ENCODE measurements around the gene ABHD10.
A peak's percentile ranks its signal among the peaks of the same experiment; 100 is the strongest.

The ABHD10 gene

GRCh38 chr3:112000367-112000771 is 21.5 kb downstream of the ABHD10 start:
- Histone ChIP-seq H3K4me3 (ENCODE audit: low read length) (no peak overlapping the region), H3K4me2 (ENCODE audit: low read depth, low read length) (peak overlapping the region; percentile 97; the same call in 1 of the 2 replicates), H3K4me1 (ENCODE audit: low read length) (no peaks in the 10 kb centered on the region)

GRCh38 chr3:112000966-112001365 is 22.1 kb downstream of the ABHD10 start:
- Histone ChIP-seq H3K4me3 (ENCODE audit: low read length) (no peak overlapping the region), H3K27ac (ENCODE audit: low read length) (no peak overlapping the region)

More at GRCh38 chr3:112000367-112000771, 21.5 kb downstream of the ABHD10 start:
- Histone ChIP-seq H3K27ac (ENCODE audit: low read length) (no peak overlapping the region), H3K9ac (ENCODE audit: low read length) (no peak overlapping the region), H3K9me3 (replicated peaks; ENCODE audit: insufficient read depth, low read length) (no peaks in the 10 kb centered on the region), H3K36me3 (replicated peaks; ENCODE audit: insufficient read depth, low read length) (no peaks in the 10 kb centered on the region), H3K9me2 (replicated peaks; ENCODE audit: insufficient read depth, low read length) (no peaks in the 10 kb centered on the region), H4K20me1 (ENCODE audit: insufficient read depth, low read length) (no peaks in the 10 kb centered on the region), H3F3A (ENCODE audit: insufficient read depth, low read length) (peaks cover 3% of the 10 kb centered on the region; the same call in 1 of the 2 replicates), H3K79me2 (ENCODE audit: low read length) (no peaks in the 10 kb centered on the region), H2AFZ (ENCODE audit: low read length) (no peak overlapping the region), H3K27me3 (replicated peaks; ENCODE audit: insufficient read depth, low read length) (no peaks in the 10 kb centered on the region)
- DNase-seq = no peak
- TF ChIP-seq EZH2 (optimal IDR thresholded peaks at IDR 0.05; ENCODE audit: low read depth, low read length) = no peak
- TF ChIP-seq EZH2phosphoT487 (IDR thresholded peaks at IDR 0.05; ENCODE audit: low read length) = no peak
- no peak for TF ChIP-seq CTCF (IDR thresholded peaks at IDR 0.05; ENCODE audit: low read length)

GRCh38 chr3:112001526-112001925 is 22.7 kb downstream of the ABHD10 start:
- DNase-seq = no peak
- Histone ChIP-seq H3K36me3 (replicated peaks; ENCODE audit: insufficient read depth, low read length) (no peaks in the 10 kb centered on the region), H3K79me2 (ENCODE audit: low read length) (no peaks in the 10 kb centered on the region), H3K27me3 (replicated peaks; ENCODE audit: insufficient read depth, low read length) (no peaks in the 10 kb centered on the region), H4K20me1 (ENCODE audit: insufficient read depth, low read length) (no peaks in the 10 kb centered on the region), H3K4me2 (ENCODE audit: low read depth, low read length) (no peak overlapping the region), H2AFZ (ENCODE audit: low read length) (no peak overlapping the region), H3K9me2 (replicated peaks; ENCODE audit: insufficient read depth, low read length) (no peaks in the 10 kb centered on the region), H3F3A (ENCODE audit: insufficient read depth, low read length) (peaks cover 3% of the 10 kb centered on the region; the same call in 1 of the 2 replicates), H3K9me3 (replicated peaks; ENCODE audit: insufficient read depth, low read length) (no peaks in the 10 kb centered on the region), H3K4me3 (ENCODE audit: low read length) (no peak overlapping the region), H3K4me1 (ENCODE audit: low read length) (no peaks in the 10 kb centered on the region), H3K27ac (ENCODE audit: low read length) (no peak overlapping the region), H3K9ac (ENCODE audit: low read length) (no peak overlapping the region)
- TF ChIP-seq CTCF (IDR thresholded peaks at IDR 0.05; ENCODE audit: low read length) (no peak), EZH2phosphoT487 (IDR thresholded peaks at IDR 0.05; ENCODE audit: low read length) (no peak), EZH2 (optimal IDR thresholded peaks at IDR 0.05; ENCODE audit: low read depth, low read length) (no peak)

More at GRCh38 chr3:112000966-112001365, 22.1 kb downstream of the ABHD10 start:
- H3K9me2 ChIP-seq (replicated peaks; ENCODE audit: insufficient read depth, low read length) = no peaks in the 10 kb centered on the region
- TF ChIP-seq EZH2phosphoT487 (IDR thresholded peaks at IDR 0.05; ENCODE audit: low read length) (no peak), CTCF (IDR thresholded peaks at IDR 0.05; ENCODE audit: low read length) (no peak), EZH2 (optimal IDR thresholded peaks at IDR 0.05; ENCODE audit: low read depth, low read length) (no peak)
- H3F3A ChIP-seq (ENCODE audit: insufficient read depth, low read length) = peaks cover 3% of the 10 kb centered on the region; the same call in 1 of the 2 replicates
- no peak overlapping the region for H3K4me2 ChIP-seq (ENCODE audit: low read depth, low read length)
- no peak for DNase-seq
- H3K4me1 ChIP-seq (ENCODE audit: low read length) = no peaks in the 10 kb centered on the region
- H3K79me2 ChIP-seq (ENCODE audit: low read length) = no peaks in the 10 kb centered on the region
- no peaks in the 10 kb centered on the region for H3K36me3 ChIP-seq (replicated peaks; ENCODE audit: insufficient read depth, low read length)
- no peak overlapping the region for H3K9ac ChIP-seq (ENCODE audit: low read length)
- no peaks in the 10 kb centered on the region for H4K20me1 ChIP-seq (ENCODE audit: insufficient read depth, low read length)
- H3K27me3 ChIP-seq (replicated peaks; ENCODE audit: insufficient read depth, low read length) = no peaks in the 10 kb centered on the region
- H2AFZ ChIP-seq (ENCODE audit: low read length) = no peak overlapping the region
- H3K9me3 ChIP-seq (replicated peaks; ENCODE audit: insufficient read depth, low read length) = no peaks in the 10 kb centered on the region
